ENCODE data around the gene CITED4. TPM values are rescaled to one million over a fixed set of nuclear protein-coding genes. Genes with fewer than 3 reads are reported as not detected.
A peak's percentile ranks its signal among the peaks of the same experiment; 100 is the strongest.

The CITED4 gene
- total RNA-seq, 2 donors from 2014 or later, result 17.2 to 23.6 TPM

DNA sequence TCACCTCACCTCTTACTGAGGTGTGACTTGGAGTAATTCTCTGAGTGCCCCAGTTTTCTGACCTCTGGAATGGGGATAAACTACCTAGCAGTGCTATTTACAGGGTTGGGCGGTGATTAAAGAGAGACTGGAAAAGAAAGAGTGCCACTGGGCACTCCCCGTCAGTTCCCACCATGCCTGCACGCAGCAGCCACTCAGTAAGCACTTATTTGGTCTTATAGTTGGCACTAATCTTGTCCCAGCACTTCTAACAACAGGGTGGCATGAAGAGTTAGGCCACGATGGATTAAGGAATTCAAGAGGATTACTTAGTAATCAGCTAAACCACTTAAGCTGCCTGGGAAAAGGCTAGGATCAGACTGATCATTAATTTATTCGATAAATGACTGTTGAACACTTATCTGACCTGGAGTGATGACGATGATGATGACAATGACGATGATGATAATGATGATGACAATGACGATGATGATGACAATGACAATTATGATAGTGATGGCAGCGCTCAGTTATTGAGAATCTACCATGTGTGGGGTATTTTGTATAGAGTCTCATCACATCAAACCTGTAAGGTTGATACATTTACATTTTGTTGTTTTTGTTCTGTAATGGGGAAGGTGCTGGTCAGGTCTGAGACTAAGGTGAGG, 5.4 kb downstream of the CITED4 start:
- H3K4me1 Mint-ChIP-seq, result peaks cover 4% of the 10 kb centered on the region
- H3K36me3 Mint-ChIP-seq (ENCODE audit: low read depth), result no peaks in the 10 kb centered on the region
- no peak overlapping the region for H3K4me3 Mint-ChIP-seq
- H3K27me3 Mint-ChIP-seq, result no peaks in the 10 kb centered on the region
- H3K27ac Mint-ChIP-seq, result no peak overlapping the region
- ATAC-seq (no peak), DNase-seq (no peak)
- H3K9me3 ChIP-seq (ENCODE audit: control insufficient read depth, low read length, poor library complexity, severe bottlenecking), result no peaks in the 10 kb centered on the region

DNA sequence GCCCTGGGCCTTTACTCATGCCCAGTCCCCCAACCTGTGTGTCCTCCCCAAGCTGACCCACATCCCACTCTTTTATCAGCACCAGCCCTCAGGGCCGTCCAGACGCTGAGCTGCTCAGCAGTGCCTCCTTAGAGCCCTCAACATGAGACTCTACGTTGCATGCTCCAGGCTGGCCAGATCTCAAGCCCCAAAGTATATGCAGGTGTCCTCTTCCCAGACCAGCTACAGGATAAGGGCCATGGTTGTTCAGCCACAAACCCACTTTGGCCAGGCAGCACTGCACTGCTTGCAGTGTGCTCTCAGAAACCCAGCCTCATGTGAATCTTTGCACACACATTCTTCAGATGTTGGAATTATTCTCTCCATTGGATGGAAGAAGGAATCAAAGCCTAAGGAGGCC, 6.0 kb downstream of the CITED4 start:
- no peaks in the 10 kb centered on the region for H3K9me3 ChIP-seq (ENCODE audit: control insufficient read depth, low read length, poor library complexity, severe bottlenecking)
- ATAC-seq (no peak), DNase-seq (no peak)
- Mint-ChIP-seq H3K36me3 (ENCODE audit: low read depth) (no peaks in the 10 kb centered on the region), H3K4me1 (peaks cover 7% of the 10 kb centered on the region), H3K27ac (no peak overlapping the region), H3K27me3 (peaks cover 5% of the 10 kb centered on the region), H3K4me3 (no peak overlapping the region)

DNA sequence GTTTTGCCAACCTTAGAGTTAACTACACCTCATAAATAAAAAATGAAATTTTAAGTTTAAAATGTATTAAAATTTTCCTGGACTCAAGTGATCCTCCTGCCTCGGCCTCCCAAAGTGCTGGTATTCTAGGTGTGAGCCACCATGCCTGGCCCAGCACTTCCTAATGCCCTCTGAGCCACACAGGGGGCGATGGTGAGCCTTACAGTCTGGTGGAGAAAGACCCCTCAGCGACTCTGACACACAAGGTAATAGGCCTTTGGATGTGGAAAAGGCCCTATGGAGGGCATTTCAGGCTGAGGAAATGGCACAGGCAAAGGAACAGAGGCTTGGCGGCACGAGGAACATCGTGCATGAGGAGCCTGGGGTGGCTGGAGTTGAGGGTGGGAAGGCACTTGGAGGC, 6.7 kb downstream of the CITED4 start:
- ATAC-seq (no peak), DNase-seq (no peak)
- H3K4me1 Mint-ChIP-seq, result peaks cover 3% of the 10 kb centered on the region
- no peaks in the 10 kb centered on the region for H3K9me3 ChIP-seq (ENCODE audit: control insufficient read depth, low read length, poor library complexity, severe bottlenecking)
- H3K27ac Mint-ChIP-seq, result no peak overlapping the region
- no peaks in the 10 kb centered on the region for H3K36me3 Mint-ChIP-seq (ENCODE audit: low read depth)
- H3K27me3 Mint-ChIP-seq, result peaks cover 10% of the 10 kb centered on the region
- H3K4me3 Mint-ChIP-seq, result no peak overlapping the region

DNA sequence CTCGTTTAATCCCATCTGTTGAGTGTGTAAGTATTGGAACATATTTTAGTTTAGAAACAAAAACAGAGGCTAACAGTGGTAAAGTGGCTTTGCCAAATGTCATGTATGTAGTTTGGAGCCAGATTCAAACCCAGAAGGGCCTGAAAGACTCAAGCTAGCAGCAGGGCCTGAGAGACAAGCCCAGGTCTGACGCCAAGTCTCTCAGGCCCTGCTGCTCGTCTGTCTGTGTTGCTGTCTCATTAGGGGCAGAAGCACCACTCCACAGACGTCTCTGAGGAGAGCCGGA, 8.3 kb downstream of the CITED4 start:
- Mint-ChIP-seq H3K27me3 (peaks cover 11% of the 10 kb centered on the region), H3K4me1 (peaks cover 8% of the 10 kb centered on the region), H3K36me3 (ENCODE audit: low read depth) (no peaks in the 10 kb centered on the region), H3K27ac (no peak overlapping the region), H3K4me3 (no peak overlapping the region)
- ATAC-seq (no peak), DNase-seq (no peak)
- H3K9me3 ChIP-seq (ENCODE audit: control insufficient read depth, low read length, poor library complexity, severe bottlenecking), result no peaks in the 10 kb centered on the region

DNA sequence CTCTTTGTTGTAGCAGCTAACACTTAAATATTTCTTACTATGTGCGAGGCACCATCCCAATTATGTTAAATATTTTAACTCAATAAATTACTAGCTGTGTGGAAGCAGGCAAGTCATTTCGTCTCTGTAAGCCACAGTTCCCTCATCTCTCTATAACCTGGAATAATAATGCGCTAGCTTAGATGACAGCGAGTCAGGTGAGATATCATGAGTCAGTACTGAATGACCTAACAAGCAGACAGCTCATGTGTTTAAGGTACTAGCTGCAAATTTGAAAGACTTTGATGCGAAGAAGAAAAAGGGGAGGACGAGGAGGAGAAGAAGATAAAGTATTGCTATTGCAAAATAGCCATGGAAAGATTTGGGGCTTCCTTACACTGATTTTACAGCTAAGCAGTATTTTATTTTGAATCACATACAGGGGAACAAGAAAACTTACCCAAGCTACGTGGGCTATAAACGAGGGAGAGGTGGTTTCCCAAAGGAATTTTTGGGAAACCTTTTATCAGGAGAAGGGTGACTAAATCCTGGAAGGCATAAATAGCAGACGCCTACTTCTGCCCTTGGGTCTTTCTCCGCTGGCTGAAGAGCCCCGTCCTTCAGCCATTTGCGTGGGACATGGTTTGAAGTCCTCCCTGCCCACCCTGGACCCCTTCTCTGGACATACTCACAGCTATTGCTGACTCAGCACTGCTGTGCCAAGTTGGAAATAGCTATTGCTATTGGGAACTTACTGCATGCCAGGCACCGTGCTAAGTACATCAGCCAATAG, 8.9 kb downstream of the CITED4 start:
- no peaks in the 10 kb centered on the region for H3K9me3 ChIP-seq (ENCODE audit: control insufficient read depth, low read length, poor library complexity, severe bottlenecking)
- no peak overlapping the region for H3K4me3 Mint-ChIP-seq
- peaks cover 9% of the 10 kb centered on the region for H3K4me1 Mint-ChIP-seq
- H3K27ac Mint-ChIP-seq, result no peak overlapping the region
- no peak for DNase-seq
- H3K27me3 Mint-ChIP-seq, result peaks cover 17% of the 10 kb centered on the region
- H3K36me3 Mint-ChIP-seq (ENCODE audit: low read depth), result no peaks in the 10 kb centered on the region
- ATAC-seq, result no peak

DNA sequence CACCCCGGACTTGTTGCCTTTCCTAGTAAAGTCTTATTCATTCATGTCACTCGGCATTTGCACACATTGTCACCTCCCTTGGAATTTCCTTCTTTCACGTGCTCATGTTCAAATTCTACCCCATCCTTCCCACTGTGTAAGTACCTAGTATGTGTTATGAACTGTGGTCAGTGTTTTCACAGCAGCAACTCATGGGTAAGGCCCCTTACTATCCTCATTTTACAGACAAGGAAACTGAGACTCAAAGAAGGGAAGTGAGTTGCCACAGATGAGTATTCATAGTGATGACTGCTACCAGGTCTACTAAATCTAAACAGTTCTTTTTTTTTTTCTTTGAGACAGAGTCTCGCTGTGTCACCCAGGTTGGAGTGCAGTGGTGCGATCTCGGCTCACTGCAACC, 10.5 kb downstream of the CITED4 start:
- H3K27ac Mint-ChIP-seq, result no peak overlapping the region
- no peak overlapping the region for H3K4me3 Mint-ChIP-seq
- H3K4me1 Mint-ChIP-seq, result peaks cover 13% of the 10 kb centered on the region
- DNase-seq (no peak), ATAC-seq (no peak)
- peaks cover 29% of the 10 kb centered on the region for H3K27me3 Mint-ChIP-seq
- no peaks in the 10 kb centered on the region for H3K9me3 ChIP-seq (ENCODE audit: control insufficient read depth, low read length, poor library complexity, severe bottlenecking)
- H3K36me3 Mint-ChIP-seq (ENCODE audit: low read depth), result peaks cover 2% of the 10 kb centered on the region

DNA sequence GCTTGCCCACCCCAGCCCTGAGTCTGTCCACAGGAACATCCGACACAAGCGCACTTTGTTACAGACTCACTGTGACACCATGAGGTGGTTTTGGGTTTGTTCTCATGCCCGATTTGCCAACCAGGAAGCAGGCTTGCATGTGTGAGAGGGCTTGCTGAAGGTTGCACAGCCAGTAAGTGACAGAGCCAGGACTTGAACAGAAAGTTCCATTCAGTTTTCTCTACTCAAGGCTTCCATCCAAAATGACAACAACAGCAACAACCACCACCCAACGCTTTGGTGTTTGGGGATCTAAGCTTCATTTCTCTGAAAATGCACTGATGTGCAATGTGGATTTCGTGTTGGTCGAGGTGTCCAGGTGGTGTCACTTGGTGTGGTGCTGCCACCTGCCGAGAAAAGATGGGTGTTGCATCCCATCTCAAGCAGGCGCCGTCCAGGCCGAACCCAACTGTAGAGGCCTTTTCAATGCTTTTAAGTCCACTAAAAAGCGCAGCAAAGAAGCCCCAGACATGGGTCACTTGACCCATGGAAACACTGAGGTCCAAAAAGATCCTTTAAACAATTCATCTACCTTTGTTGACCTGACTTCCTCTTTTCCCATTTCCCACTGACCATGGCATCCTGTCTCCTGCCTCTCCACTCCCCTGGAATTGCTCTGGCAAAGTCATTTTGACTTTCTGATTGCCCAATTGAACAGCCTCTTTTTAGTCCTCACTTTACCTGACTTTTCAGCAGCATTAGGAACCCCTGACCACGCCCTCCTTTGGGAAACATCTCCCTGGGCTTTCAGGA, 12.2 kb downstream of the CITED4 start:
- H3K4me3 Mint-ChIP-seq, result no peak overlapping the region

DNA sequence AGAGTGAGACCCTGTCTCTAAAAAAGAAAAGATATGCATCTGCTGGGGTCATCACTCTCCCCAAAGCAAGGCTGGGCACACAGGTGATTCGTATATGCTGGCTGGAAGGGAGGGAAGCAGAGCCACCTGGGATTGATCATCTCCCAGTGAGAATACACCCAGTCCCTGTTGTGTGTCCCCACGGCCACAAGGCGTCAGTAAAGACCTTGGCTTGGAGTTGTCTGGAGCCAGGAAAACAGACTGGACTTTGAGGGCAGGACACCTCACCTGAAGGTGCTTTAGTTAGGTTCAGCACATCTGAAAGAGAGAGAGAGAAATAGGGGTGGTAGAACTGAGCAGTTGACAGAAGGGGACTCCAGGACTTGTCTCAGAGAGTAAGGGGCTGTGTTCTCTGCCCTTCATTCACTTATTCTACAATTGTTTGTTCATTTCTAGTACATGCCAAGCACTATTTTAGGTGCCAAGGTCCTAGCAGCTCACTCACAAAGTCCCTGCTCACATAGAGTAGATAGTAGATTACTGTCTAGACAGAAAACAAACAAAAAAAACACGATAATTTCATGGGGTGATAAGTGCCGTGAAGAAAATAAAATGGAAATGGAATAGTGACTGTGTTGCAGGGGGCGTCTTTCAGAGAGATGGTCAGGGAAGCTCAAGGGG, 13.5 kb downstream of the CITED4 start:
- DNase-seq, result no peak
- H3K27me3 Mint-ChIP-seq, result peaks cover 29% of the 10 kb centered on the region
- no peaks in the 10 kb centered on the region for H3K9me3 ChIP-seq (ENCODE audit: control insufficient read depth, low read length, poor library complexity, severe bottlenecking)
- H3K4me1 Mint-ChIP-seq, result peaks cover 19% of the 10 kb centered on the region
- H3K4me3 Mint-ChIP-seq, result no peak overlapping the region
- ATAC-seq, result no peak
- peaks cover 4% of the 10 kb centered on the region for H3K36me3 Mint-ChIP-seq (ENCODE audit: low read depth)
- H3K27ac Mint-ChIP-seq, result no peak overlapping the region

More for the DNA sequence above, 12.2 kb downstream of the CITED4 start:
- Mint-ChIP-seq H3K27me3 (peaks cover 29% of the 10 kb centered on the region), H3K36me3 (ENCODE audit: low read depth) (peaks cover 2% of the 10 kb centered on the region), H3K4me1 (peaks cover 18% of the 10 kb centered on the region), H3K27ac (no peak overlapping the region)
- peak; percentile 96 for ATAC-seq
- peak; percentile 59 to 71 (median 59) for DNase-seq
- H3K9me3 ChIP-seq (ENCODE audit: control insufficient read depth, low read length, poor library complexity, severe bottlenecking), result no peaks in the 10 kb centered on the region

DNA sequence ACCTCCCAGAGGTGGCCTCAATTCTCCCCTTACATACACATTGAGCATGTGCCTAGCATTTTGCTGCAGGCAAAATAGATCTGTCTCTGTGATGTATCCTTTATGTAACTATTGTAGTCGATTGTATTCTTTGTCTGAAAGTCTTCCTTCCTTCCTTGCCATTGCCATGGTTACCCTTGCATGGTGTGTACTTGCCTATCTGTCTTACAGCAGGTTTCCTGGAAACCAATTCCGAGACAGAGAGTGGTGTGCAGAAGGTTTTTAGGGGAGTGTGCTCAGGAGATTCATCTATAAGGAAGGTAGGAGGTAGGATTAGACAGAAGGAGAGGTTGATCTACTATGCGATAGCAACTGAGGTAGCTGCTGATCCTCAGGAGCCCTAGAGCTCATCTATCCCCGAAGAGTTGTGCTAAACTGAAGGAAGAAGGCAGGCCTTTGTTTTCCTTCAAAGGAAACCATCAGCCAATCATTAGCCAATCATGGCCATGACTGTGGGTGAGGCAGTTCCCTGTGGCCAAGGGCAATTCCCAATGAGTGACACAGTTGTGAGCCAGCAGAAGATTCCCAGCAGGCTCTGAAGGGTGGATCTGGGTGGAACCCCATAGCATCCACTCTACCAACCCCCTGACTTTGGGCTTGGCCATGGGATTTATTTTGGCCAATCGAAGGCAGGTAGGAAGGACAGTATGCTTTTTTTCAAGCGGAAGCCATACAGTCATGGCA, 15.0 kb downstream of the CITED4 start:
- no peak for DNase-seq
- Mint-ChIP-seq H3K4me3 (no peak overlapping the region), H3K27me3 (peaks cover 29% of the 10 kb centered on the region), H3K27ac (no peak overlapping the region), H3K36me3 (ENCODE audit: low read depth) (peaks cover 6% of the 10 kb centered on the region), H3K4me1 (peaks cover 19% of the 10 kb centered on the region)
- no peaks in the 10 kb centered on the region for H3K9me3 ChIP-seq (ENCODE audit: control insufficient read depth, low read length, poor library complexity, severe bottlenecking)
- no peak for ATAC-seq

DNA sequence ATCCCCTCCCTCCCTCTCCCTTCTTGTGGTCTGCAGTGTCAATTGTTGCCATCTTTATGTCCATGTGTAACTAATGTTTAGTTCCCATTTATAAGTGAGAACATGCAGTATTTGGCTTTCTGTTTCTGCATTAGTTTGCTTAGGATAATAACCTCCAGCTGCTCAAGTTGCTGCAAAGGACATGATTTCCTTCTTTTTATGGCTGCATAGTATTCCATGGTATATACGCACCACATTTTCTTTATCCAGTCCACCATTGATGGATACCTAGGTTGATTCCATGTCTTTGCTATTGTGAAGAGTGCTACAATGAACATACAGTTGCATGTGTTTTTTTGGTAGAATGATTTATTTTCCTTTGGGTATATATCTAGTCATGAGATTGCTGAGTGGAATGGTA, 16.3 kb downstream of the CITED4 start:
- peaks cover 20% of the 10 kb centered on the region for H3K4me1 Mint-ChIP-seq
- H3K9me3 ChIP-seq (ENCODE audit: control insufficient read depth, low read length, poor library complexity, severe bottlenecking), result no peaks in the 10 kb centered on the region
- H3K4me3 Mint-ChIP-seq, result peak overlapping the region; percentile 43
- ATAC-seq, result no peak
- DNase-seq, result no peak
- peaks cover 27% of the 10 kb centered on the region for H3K27me3 Mint-ChIP-seq
- H3K36me3 Mint-ChIP-seq (ENCODE audit: low read depth), result peaks cover 6% of the 10 kb centered on the region
- no peak overlapping the region for H3K27ac Mint-ChIP-seq

DNA sequence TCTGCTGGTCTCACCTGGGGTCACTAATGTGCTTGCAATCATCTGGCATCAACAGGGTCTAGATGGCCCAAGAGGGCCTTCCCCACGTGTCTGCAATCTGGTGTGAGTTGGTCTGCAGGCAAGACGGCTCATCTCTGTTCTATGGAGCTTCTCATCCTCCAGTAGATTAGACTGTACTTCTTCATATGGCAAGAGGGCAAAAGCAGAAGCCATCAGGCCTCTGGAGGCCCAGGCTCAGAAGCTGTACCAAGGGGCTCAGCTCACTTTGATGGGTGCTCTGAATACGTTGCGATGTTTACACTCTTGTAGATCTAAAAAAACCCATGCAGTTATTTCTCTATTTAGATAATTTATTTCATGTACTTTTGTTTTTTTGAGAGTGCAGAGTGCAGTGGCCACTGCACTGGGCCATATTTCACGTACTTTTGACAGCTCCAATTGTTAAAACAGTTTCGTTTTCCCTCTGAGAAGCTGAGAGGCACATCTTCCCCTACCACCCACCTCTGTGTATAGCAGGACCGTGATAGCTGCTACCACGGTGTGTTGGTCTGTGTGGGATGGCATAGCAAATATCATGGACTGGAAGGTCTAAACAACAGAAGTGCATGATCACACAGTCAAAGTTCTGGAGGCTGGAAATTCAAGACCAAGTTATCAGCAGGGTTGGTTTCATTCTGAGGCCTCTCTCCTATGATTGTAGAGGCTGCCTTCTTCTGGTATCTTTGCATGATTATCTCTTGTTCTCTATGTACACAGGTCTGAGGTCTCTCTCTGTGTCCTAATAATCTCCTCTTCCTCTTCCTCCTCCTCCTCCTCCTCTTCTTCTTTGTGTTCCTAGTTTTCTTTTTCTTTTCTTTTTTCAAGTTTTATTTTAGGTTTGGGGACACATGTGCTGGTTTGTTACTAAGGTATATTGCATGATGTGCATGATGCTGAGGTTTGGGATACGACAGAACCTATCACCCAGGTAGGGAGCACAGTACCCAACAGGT, 17.0 kb downstream of the CITED4 start:
- no peak overlapping the region for H3K27ac Mint-ChIP-seq
- DNase-seq (no peak), ATAC-seq (no peak)
- no peaks in the 10 kb centered on the region for H3K9me3 ChIP-seq (ENCODE audit: control insufficient read depth, low read length, poor library complexity, severe bottlenecking)
- peaks cover 30% of the 10 kb centered on the region for H3K27me3 Mint-ChIP-seq
- peaks cover 6% of the 10 kb centered on the region for H3K36me3 Mint-ChIP-seq (ENCODE audit: low read depth)
- peak overlapping the region; percentile 43 for H3K4me3 Mint-ChIP-seq
- peaks cover 24% of the 10 kb centered on the region for H3K4me1 Mint-ChIP-seq

DNA sequence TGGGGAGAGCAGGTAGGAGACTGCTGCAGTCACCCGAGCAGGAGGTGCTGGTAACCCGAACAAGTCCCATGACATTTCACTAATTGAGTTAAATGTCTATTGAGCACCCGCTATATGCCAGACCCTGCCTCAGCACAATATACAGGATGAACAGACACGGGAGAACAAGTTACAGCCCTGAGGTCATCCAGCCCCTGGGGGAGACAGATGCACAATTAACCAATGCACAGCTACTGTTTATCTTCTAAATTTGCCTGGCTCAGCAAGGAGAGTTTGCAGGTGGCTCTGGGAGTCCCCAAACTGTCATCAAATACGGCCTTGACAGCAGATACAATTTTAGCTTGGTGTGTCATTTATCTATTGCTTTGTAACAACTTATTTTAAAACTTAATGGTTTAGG, 18.1 kb downstream of the CITED4 start:
- DNase-seq, result no peak
- Mint-ChIP-seq H3K4me3 (peak overlapping the region; percentile 7), H3K27me3 (peaks cover 30% of the 10 kb centered on the region), H3K4me1 (peaks cover 21% of the 10 kb centered on the region), H3K36me3 (ENCODE audit: low read depth) (peaks cover 6% of the 10 kb centered on the region), H3K27ac (no peak overlapping the region)
- no peaks in the 10 kb centered on the region for H3K9me3 ChIP-seq (ENCODE audit: control insufficient read depth, low read length, poor library complexity, severe bottlenecking)
- no peak for ATAC-seq

Data from T-helper 17 cell (primary cell).